ENCODE results near the gene FBH1. TPM values are rescaled to one million over a fixed set of nuclear protein-coding genes. Genes with fewer than 3 reads are reported as not detected.

The FBH1 gene
- total and polyA plus RNA-seq, 10 of the 15 experiments (the other 5 are each of a cell fraction or from before 2014, with no cell fraction given), result 6.1 to 67.6 (median 47.2) TPM

DNA sequence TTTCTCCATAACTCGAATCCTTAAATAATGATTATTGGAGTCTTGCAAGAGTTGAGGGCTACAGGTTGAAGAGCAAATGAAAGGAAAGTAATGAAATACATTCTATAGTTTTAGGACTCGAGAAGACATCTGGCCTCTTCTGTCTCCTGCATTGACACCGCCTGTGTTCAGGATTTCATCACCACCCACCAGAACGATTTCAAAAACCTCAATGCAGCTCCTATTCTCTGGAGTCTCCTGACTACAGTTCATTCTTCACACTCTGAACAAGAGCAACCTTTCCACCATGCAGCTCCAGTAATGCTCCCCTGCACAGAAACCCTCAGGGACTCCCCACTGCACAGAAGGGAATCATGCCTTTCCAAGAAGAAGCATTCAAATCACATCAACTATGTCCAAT lies 81.8 kb downstream of the FBH1 start (continued):
- TF ChIP-seq, protein P1, sequence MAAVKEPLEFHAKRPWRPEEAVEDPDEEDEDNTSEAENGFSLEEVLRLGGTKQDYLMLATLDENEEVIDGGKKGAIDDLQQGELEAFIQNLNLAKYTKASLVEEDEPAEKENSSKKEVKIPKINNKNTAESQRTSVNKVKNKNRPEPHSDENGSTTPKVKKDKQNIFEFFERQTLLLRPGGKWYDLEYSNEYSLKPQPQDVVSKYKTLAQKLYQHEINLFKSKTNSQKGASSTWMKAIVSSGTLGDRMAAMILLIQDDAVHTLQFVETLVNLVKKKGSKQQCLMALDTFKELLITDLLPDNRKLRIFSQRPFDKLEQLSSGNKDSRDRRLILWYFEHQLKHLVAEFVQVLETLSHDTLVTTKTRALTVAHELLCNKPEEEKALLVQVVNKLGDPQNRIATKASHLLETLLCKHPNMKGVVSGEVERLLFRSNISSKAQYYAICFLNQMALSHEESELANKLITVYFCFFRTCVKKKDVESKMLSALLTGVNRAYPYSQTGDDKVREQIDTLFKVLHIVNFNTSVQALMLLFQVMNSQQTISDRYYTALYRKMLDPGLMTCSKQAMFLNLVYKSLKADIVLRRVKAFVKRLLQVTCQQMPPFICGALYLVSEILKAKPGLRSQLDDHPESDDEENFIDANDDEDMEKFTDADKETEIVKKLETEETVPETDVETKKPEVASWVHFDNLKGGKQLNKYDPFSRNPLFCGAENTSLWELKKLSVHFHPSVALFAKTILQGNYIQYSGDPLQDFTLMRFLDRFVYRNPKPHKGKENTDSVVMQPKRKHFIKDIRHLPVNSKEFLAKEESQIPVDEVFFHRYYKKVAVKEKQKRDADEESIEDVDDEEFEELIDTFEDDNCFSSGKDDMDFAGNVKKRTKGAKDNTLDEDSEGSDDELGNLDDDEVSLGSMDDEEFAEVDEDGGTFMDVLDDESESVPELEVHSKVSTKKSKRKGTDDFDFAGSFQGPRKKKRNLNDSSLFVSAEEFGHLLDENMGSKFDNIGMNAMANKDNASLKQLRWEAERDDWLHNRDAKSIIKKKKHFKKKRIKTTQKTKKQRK (IDR thresholded peaks at IDR 0.05; ENCODE audit: low read depth, low read length), result no peak
- no peak for TF ChIP-seq WRNIP1 (IDR thresholded peaks at IDR 0.05; ENCODE audit: borderline replicate concordance, low read depth, low read length)
- TF ChIP-seq EZH2 (IDR thresholded peaks at IDR 0.05; ENCODE audit: borderline replicate concordance, control insufficient read depth, low read depth, low read length), result no peak
- no peak for TF ChIP-seq SMAD5 (IDR thresholded peaks at IDR 0.05; ENCODE audit: low read depth)

DNA sequence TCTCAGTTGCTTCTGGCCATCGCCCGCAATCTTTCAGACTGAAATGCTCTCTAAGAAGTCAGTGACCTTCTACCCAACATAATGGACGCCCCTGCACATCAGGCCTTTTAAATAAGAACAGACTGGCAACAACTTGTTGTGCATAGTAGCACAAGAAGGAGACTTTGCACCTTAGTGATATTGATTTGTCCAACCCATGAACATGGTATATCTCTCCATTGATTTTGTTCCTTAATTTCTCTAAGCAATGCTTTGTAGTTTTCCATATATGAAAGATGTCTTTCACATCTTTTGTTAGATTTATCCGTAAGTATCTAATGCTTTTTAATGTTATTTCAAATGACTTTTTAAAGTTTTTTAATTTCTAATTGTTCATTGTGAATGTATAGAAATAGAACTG lies 83.0 kb downstream of the FBH1 start:
- H3K27ac ChIP-seq (ENCODE audit: control insufficient read depth, insufficient read depth), result peak overlapping the region; percentile 5; the same call in 1 of the 2 replicates
- WGBS (ENCODE audit: insufficient coverage, insufficient replicate concordance, low lambda C conversion rate, missing lambda C conversion rate), result 47% methylated on average over 4 of the region's 4 CpGs
- H4K20me1 ChIP-seq (ENCODE audit: control insufficient read depth, insufficient read depth), result no peaks in the 10 kb centered on the region
- peaks cover 23% of the 10 kb centered on the region for H3K4me1 ChIP-seq (ENCODE audit: control insufficient read depth, insufficient read depth, low read length)
- ChIA-PET RAD21 (ENCODE audit: unreplicated experiment) (no interaction called here), POLR2A (no interaction called here), CTCF (interaction anchor here (1.6 kb wide), 1 partner anchor 110 kb away, joined by 5 read pairs; no protein-coding TSS in a partner anchor), SMC1A (ENCODE audit: uncharacterized antibody, unreplicated experiment) (no interaction called here)
- H3K9me3 ChIP-seq (replicated peaks; ENCODE audit: control insufficient read depth, insufficient read depth, low read length), result no peaks in the 10 kb centered on the region
- TF ChIP-seq RUNX3 (IDR thresholded peaks at IDR 0.05; ENCODE audit: low read length) (peak; percentile 18; the same call in 1 of the 2 replicates), YY1 (IDR thresholded peaks at IDR 0.05; ENCODE audit: low read depth, low read length) (0 out of 2 replicates have a peak, but pooled peaks have one; percentile 14)
- TF ChIP-seq, protein P2, sequence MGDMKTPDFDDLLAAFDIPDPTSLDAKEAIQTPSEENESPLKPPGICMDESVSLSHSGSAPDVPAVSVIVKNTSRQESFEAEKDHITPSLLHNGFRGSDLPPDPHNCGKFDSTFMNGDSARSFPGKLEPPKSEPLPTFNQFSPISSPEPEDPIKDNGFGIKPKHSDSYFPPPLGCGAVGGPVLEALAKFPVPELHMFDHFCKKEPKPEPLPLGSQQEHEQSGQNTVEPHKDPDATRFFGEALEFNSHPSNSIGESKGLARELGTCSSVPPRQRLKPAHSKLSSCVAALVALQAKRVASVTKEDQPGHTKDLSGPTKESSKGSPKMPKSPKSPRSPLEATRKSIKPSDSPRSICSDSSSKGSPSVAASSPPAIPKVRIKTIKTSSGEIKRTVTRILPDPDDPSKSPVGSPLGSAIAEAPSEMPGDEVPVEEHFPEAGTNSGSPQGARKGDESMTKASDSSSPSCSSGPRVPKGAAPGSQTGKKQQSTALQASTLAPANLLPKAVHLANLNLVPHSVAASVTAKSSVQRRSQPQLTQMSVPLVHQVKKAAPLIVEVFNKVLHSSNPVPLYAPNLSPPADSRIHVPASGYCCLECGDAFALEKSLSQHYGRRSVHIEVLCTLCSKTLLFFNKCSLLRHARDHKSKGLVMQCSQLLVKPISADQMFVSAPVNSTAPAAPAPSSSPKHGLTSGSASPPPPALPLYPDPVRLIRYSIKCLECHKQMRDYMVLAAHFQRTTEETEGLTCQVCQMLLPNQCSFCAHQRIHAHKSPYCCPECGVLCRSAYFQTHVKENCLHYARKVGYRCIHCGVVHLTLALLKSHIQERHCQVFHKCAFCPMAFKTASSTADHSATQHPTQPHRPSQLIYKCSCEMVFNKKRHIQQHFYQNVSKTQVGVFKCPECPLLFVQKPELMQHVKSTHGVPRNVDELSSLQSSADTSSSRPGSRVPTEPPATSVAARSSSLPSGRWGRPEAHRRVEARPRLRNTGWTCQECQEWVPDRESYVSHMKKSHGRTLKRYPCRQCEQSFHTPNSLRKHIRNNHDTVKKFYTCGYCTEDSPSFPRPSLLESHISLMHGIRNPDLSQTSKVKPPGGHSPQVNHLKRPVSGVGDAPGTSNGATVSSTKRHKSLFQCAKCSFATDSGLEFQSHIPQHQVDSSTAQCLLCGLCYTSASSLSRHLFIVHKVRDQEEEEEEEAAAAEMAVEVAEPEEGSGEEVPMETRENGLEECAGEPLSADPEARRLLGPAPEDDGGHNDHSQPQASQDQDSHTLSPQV (IDR thresholded peaks at IDR 0.05), result no peak
- no peak for FAIRE-seq
- intact Hi-C loops (cut with micrococcal nuclease; ENCODE audit: unreplicated experiment), result no loop called here
- no peak overlapping the region for H3K9ac ChIP-seq (ENCODE audit: control insufficient read depth, insufficient read depth, low read length)
- no peak for DNase-seq (ENCODE audit: low read depth, low spot score)
- ATAC-seq, result no peak
- H3K27me3 ChIP-seq (replicated peaks in 1 of 2; ENCODE audit: control insufficient read depth in 2 of 2, insufficient read depth in 2 of 2, low read length in 1 of 2), result no peaks in the 10 kb centered on the region
- H3K4me3 ChIP-seq, result peak overlapping the region; percentile 9; the same call in 1 of the 2 replicates
- peaks cover 0 to 5% of the 10 kb centered on the region in 2 experiments; a peak in 1 of 4 replicates for H3K36me3 ChIP-seq (ENCODE audit: control insufficient read depth in 2 of 2, insufficient read depth in 2 of 2, low read length in 1 of 2)
- peak overlapping the region; percentile 45 for H3K4me2 ChIP-seq (ENCODE audit: control insufficient read depth, insufficient read depth)
- in situ Hi-C loops (cut with MboI), result no loop called here
- no peak overlapping the region for H2AFZ ChIP-seq (ENCODE audit: control insufficient read depth, low read depth, low read length)
- BruUV-seq (replicated peaks), result TSS peak; percentile 17
- peaks cover 79% of the 10 kb centered on the region for H3K79me2 ChIP-seq (ENCODE audit: control insufficient read depth, insufficient read depth, low read length)

Data from GM12878 (cell line).